ENCODE measurements around the gene PHF19. TPM values are rescaled to one million over a fixed set of nuclear protein-coding genes. Genes with fewer than 3 reads are reported as not detected.
A peak's percentile ranks its signal among the peaks of the same experiment; 100 is the strongest.

The PHF19 gene
- polyA plus RNA-seq, 2 of the 4 experiments (the other 2 are of a cell fraction): 50.7 to 102 TPM

- ChIA-PET CTCF (interaction anchor here (0.6 to 10.4 kb wide), 5 partner anchors 10 to 34 kb away, joined by 3 to 66 read pairs (median 3); no protein-coding TSS in a partner anchor), POLR2A (interaction anchor here (1.1 kb wide), 2 partner anchors 15 to 132 kb away, joined by 3 read pairs; partner anchors contain the start of gene FBXW2)
- ATAC-seq: peak; percentile 54 to 61; a peak in 5 of 6 replicates
- H3K4me2 ChIP-seq: peak overlapping the region; percentile 41; the same call in 2 of the 3 replicates
- no peaks in the 10 kb centered on the region for H3K9me3 ChIP-seq
- WGBS (ENCODE audit: missing lambda C conversion rate): 61% methylated on average over 13 of the region's 13 CpGs
- TF ChIP-seq FOSB (CRISPR knock-in tag; IDR thresholded peaks at IDR 0.05) (no peak), FOSL2 (IDR thresholded peaks at IDR 0.05) (no peak), FOSL2 (CRISPR knock-in tag; IDR thresholded peaks at IDR 0.05) (peak; percentile 58)
- FAIRE-seq: no peak
- peak overlapping the region; percentile 27 to 67; a peak in 3 of 6 replicates for H3K27ac ChIP-seq
- DNase-seq (ENCODE audit: low read depth in 1 of 2, low spot score in 1 of 2): peak; percentile 69
- H3K4me1 ChIP-seq: peaks cover 26% of the 10 kb centered on the region
- H3K4me3 ChIP-seq: no peak overlapping the region
Measured at GRCh38 chr9:120925535-120926396, 48.8 kb upstream of the PHF19 start.

- POLR2A ChIA-PET: no interaction called here
- 79% methylated on average over 11 of the region's 11 CpGs for WGBS (ENCODE audit: missing lambda C conversion rate)
- Histone ChIP-seq H3K4me3 (no peak overlapping the region), H3K9me3 (no peaks in the 10 kb centered on the region), H3K4me1 (peaks cover 29% of the 10 kb centered on the region), H3K4me2 (no peak overlapping the region), H3K27ac (no peak overlapping the region; a peak in 1 of 6 replicates)
- CTCF ChIA-PET: interaction anchor here (0.6 to 10.4 kb wide), 8 partner anchors 9 to 61 kb away, joined by 3 to 66 read pairs (median 4); no protein-coding TSS in a partner anchor
- ATAC-seq (no peak), FAIRE-seq (no peak), DNase-seq (ENCODE audit: low read depth in 1 of 2, low spot score in 1 of 2) (no peak)
- TF ChIP-seq EP300 (IDR thresholded peaks at IDR 0.05): no peak
- no peak for TF ChIP-seq RCOR1 (IDR thresholded peaks at IDR 0.05; ENCODE audit: low read depth, low read length)
- no peak for TF ChIP-seq POLR2AphosphoS2 (conservative IDR thresholded peaks at IDR 0.05; ENCODE audit: low read length)
- TF ChIP-seq FOXS1 (CRISPR knock-in tag; IDR thresholded peaks at IDR 0.05): no peak
- TF ChIP-seq ZFP36 (IDR thresholded peaks at IDR 0.05; ENCODE audit: borderline replicate concordance, partially characterized antibody): no peak
- no peak for TF ChIP-seq ATOH8 (CRISPR knock-in tag; IDR thresholded peaks at IDR 0.05; ENCODE audit: low read depth)
- no peak for TF ChIP-seq E2F6 (IDR thresholded peaks at IDR 0.05; ENCODE audit: borderline replicate concordance, low read depth)
- no peak for TF ChIP-seq SMC3 (IDR thresholded peaks at IDR 0.05)
- no peak for TF ChIP-seq USF2 (IDR thresholded peaks at IDR 0.05)
- no peak for TF ChIP-seq MYC (IDR thresholded peaks at IDR 0.05; ENCODE audit: borderline replicate concordance, low read length)
Measured at GRCh38 chr9:120924698-120925534, 47.9 kb upstream of the PHF19 start.

- H3K27ac ChIP-seq: no peak overlapping the region
- H3K4me1 ChIP-seq: peaks cover 23% of the 10 kb centered on the region
- no peak for FAIRE-seq
- ATAC-seq: no peak
- no peak overlapping the region for H3K4me2 ChIP-seq
- WGBS (ENCODE audit: missing lambda C conversion rate): 93% methylated on average over 11 of the region's 11 CpGs
- no peak for DNase-seq (ENCODE audit: low read depth in 1 of 2, low spot score in 1 of 2)
- no peak overlapping the region for H3K4me3 ChIP-seq
- H3K9me3 ChIP-seq: no peaks in the 10 kb centered on the region
- ChIA-PET POLR2A (no interaction called here), CTCF (interaction anchor here (0.7 to 10.4 kb wide), 6 partner anchors 11 to 62 kb away, joined by 3 to 66 read pairs (median 4); no protein-coding TSS in a partner anchor)
- TF ChIP-seq RFX5 (IDR thresholded peaks at IDR 0.05): no peak
- TF ChIP-seq HOXA7 (CRISPR knock-in tag; IDR thresholded peaks at IDR 0.05): no peak
- TF ChIP-seq MAX (IDR thresholded peaks at IDR 0.05): no peak
- TF ChIP-seq ZSCAN20 (CRISPR knock-in tag; IDR thresholded peaks at IDR 0.05): no peak
- TF ChIP-seq HOXB13 (CRISPR knock-in tag; IDR thresholded peaks at IDR 0.05; ENCODE audit: low read depth): no peak
- TF ChIP-seq SMC3 (IDR thresholded peaks at IDR 0.05): no peak
- TF ChIP-seq MYC (IDR thresholded peaks at IDR 0.05; ENCODE audit: borderline replicate concordance, low read length): no peak
- TF ChIP-seq ESRRA (IDR thresholded peaks at IDR 0.05; ENCODE audit: borderline replicate concordance, low read length): no peak
- no peak for TF ChIP-seq CBX2 (IDR thresholded peaks at IDR 0.05; ENCODE audit: borderline replicate concordance, low read depth)
- no peak for TF ChIP-seq BCL3 (IDR thresholded peaks at IDR 0.05)
- no peak for TF ChIP-seq CTCF (IDR thresholded peaks at IDR 0.05)
- no peak for TF ChIP-seq POLR2A (IDR thresholded peaks at IDR 0.05; ENCODE audit: low read length)
- TF ChIP-seq TFCP2L1 (CRISPR knock-in tag; IDR thresholded peaks at IDR 0.05): no peak
- no peak for TF ChIP-seq TP53 (CRISPR knock-in tag; IDR thresholded peaks at IDR 0.05)
Measured at GRCh38 chr9:120923620-120924328, 46.8 kb upstream of the PHF19 start.
